ENCODE results near the gene UROD.

Gene UROD

DNA sequence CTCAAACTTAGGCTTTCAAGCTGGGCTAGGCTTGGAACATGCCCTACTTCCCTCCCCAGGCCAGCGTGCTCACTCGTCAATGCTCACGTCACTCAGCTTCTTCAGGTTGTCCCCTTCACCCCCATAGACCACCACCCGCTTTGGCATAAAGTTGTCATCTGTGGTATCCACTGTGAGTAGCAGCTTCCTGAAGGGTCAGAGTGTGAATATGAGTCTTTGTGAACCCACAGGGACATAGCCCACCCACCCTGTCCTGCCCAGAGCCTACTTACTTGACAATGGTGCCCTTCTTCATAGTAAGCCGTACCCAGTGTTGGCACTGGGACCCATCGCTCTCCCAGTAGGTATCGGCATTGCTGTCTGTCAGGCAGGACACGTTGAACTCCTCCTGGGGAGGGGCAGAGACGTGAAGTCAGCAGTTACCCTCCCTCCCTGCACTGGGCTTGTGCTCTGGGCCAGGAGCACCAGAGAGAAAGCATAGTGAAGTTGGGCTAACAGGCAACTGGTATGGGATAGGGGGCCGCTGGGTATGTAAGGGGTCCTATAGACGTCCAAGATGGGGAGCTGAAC is 2.7 kb upstream of the UROD start:
- no peak for DNase-seq

GRCh38 chr1:45009956-45010854 is 1.8 kb upstream of the UROD start:
- DNase-seq: peak; percentile 2

DNA sequence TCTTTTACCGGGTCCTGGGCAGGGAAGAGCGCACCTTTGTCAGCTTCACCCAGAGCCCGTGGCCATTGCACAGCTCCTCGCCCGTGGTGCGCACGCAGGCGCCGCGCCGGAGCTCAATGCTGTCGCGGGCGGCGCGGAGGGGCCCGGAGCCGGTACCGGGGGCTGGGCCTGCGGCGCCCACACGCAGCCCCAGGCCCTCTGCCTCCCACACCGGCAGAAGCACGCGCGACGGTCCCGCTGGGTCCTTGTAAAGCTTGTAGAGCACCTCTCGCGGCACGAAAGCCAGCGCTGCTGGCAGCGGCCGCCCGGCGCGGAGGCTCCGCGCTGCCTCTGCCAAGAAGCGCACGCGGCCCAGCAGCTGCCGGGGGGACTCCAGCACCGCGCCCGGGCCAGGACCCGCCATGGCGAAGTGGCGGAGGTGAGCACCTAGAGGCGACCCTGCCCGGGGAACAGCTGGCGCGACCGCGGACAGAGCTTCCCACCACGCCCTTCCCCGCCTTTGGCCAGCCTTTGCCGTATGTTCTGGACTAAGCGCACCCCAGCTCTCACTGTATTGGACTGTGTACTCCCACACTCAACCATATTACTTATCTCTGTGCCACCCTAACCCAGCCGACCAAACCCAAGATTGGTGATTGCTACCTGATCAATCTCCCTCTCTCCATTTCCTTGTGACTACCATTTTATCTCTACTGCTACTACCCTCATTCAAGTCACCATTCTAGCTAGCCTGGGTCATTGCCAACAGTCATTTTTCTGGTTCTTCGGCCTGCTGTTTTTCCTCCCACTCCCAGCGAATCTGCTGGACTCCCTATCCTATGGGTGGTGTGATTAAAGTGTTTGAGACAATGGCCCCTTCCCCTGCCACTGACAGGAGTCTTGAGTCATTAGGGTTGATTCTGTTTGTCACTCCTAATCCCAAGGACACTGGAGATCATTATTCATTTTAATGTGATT is 921 bp upstream of the UROD start, which contains the start of gene HECTD3:
Gene HECTD3, minus strand, starts transcription at position 470 of the 957 bp plus-strand sequence. Its CDS starts 67 bp downstream, at position 403.
- DNase-seq: peak; percentile 70

DNA sequence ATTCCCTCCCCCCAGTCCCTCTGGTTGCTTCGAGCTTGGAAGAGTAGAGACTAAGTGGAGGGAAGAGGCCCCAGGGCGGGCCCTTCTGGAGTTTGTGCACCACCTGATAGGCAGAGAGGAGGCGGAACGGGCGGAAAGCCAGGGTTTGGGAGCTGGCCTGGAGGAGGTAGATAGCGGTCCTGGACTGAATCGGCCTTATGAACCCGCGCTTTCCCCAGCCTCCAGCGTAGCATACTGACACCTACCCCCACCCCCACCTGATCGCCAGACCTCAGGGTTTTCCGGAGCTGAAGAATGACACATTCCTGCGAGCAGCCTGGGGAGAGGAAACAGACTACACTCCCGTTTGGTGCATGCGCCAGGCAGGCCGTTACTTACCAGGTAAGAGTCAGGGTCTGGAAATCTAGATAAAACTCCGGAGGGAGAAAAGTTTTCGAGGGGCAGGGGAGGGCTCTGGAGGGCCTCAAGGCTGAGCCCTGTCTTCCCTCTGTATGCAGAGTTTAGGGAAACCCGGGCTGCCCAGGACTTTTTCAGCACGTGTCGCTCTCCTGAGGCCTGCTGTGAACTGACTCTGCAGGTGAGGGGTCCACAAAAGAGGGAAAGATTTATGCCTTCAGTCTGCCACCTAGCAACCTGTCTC is 705 bp downstream of the UROD start:
- DNase-seq: peak; percentile 78

- DNase-seq: no peak
Observed at GRCh38 chr1:45013551-45014209, 1.6 kb downstream of the UROD start.

GRCh38 chr1:45014321-45015028 is 2.4 kb downstream of the UROD start:
- DNase-seq: peak; percentile 67

DNA sequence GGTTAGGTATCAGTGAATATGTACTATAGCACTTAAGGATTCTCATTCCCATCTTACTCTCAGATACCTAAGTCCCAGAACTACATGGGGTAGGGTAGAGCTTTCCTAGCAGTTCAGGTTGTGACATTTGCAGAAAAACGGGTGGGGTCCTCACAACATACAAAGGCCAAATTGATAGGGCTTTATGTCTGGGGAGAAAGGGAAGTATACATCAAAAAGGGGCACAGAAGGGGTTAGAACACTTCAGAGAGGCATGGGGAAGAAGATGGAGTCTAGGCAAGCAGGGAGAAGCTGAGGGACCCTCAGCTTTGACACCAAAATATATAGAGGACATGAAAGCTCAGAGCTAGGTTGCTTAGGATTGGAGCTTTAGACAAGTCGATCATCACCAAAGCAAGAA is 3.6 kb downstream of the UROD start:
- no peak for DNase-seq

- DNase-seq: no peak
Observed at GRCh38 chr1:45016090-45016697, 4.1 kb downstream of the UROD start.

- no peak for DNase-seq
Observed at GRCh38 chr1:45016767-45017166, 4.7 kb downstream of the UROD start.

GRCh38 chr1:45018599-45019230 is 6.7 kb downstream of the UROD start:
- peak; percentile 4 for DNase-seq

- no peak for DNase-seq
Observed at GRCh38 chr1:45023663-45024062, 11.6 kb downstream of the UROD start.

- DNase-seq: no peak
Observed at GRCh38 chr1:45026446-45026845, 14.4 kb downstream of the UROD start.

GRCh38 chr1:45032837-45033236 is 20.8 kb downstream of the UROD start:
- no peak for DNase-seq

- no peak for DNase-seq
Observed at GRCh38 chr1:45033356-45033755, 21.3 kb downstream of the UROD start.

DNA sequence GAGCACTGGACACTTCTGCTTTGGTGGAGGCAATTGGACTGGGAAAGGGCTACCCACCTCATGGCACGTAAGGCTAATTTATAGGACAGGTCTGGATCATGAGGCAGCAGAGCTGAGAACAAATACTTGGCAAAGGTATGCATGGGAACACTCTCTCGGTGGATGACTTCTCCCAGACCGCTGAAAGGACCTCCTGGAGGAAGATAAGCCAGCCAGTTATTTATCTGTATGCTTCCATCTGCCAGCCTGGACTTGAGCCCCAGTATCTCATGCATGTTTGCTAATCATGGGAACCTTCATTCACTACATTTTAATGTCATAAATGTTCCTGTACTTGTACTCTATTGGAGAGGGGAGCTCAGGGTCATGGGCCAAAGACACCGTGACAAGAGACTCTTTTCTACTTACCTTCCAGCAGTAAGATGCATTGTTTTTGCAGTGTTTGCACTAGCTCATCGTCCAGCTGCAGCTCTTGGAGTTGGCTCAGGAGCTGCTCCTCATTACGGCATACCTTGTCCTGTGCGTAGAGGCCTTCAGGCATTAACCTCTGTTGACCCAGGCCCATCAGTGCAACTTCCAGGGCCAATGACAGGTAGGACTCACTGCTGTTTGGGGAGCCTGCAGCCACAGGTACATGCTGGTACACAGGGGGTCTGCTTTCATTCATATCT is 23.7 kb downstream of the UROD start:
- no peak for DNase-seq

DNA sequence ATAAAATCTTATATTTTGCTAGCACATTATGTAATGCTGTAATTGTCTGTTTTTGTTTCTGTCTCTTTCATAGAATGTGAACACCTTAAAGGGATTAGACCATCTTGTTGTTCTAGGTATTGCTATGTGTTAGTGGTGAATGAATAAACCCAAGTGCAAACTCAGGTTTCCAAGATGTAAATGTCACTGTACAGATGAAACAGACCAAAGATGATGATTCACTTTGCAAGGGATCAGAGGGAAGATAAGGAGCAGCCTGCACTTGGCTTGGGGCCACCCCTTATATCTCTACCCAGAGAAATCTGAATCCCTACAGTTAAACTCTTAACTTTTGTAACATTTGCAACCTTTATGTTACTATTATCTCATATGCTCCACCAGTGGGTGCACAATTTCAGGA is 25.4 kb downstream of the UROD start:
- no peak for DNase-seq

DNA sequence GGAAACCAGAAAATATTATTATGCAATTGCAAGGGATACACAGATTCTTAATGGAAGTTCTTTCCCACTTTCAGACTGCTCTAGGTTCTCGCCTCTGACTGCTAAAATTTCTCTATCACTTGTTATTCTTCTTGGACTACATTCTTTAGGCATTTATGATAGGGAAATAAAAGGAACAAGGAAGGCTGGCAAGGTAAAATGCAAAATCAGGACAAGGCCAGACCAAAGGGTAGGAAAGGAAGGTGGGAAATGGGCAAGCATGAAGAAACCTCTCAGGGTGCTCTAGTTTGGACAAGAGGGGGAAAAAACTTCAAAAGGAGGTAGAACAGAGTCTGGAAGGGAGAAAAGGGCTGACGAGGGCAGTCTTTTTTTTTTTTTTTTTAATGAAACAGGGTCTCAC is 26.2 kb downstream of the UROD start:
- DNase-seq: no peak

DNA sequence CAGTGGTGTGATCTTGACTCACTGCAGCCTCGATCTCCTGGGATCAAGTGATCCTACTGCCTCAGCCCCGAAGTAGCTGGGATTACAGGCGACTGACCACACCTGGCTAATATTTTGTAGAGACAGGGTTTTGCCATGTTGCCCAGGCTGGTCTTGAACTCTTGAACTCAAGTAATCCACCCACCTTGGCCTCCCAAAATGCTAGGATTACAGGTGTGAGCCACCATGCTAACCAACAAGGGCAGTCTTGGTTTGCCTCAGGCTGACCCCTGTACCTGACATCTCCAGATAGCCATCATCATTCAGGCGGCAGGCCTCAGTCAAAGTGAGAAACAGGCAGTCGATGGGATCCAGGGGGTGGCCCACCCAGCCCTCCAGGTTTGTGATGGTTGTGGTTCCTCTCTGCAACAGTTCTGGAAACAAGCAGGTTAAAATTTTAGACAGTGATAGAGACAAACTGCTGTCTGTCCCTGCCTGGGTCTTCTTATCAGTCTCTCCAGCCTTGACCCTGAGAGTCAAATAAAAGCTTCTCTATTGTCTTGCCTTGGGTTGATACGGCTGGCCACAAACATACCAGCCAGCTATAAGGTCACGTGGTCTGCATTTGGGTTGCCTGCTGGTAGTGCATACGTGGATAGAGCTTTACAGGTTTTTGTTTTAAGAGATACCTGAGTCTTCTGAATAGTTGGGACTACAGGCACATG is 26.8 kb downstream of the UROD start:
- DNase-seq: no peak

DNA sequence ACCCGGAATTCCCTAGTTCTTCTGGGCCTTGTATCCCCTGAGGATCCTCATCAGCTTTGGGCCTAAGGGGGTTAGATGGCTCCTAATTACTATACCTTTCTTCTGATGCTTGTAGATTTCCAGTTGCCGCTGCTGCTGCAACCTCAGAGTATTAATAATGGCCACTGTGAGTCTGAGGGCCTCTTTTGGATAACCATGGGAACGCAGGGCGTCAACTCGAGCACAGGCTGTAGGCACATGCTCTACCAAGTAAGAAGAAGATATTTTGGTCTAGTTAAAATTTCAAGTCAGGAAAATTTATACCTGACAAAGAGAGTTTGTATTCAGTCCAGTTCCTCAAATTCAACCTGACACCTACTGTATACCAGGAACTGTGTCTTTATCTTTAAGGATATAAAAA is 28.2 kb downstream of the UROD start:
- DNase-seq: no peak
